Lower leg skin (tissue), 4 donors: ENCODE results near the gene TCF7L2. TPM values are rescaled to one million over a fixed set of nuclear protein-coding genes. Genes with fewer than 3 reads are reported as not detected.

ENCODE experiments used
- DNase-seq, 2 donors: peaks; one replicate each; pipeline ENCODE4 v3.0.0-alpha.2; 2019; ENCODE audit warnings: low spot score in 2 of 2
- H3K4me3 ChIP-seq: fragments of 200-600 bp; sonication (generic); 2 replicates; pipeline ENCODE4 v1.5.1; 2017; ENCODE audit warnings: mild to moderate bottlenecking, low read depth; ENCODE audit not compliant: poor library complexity, severe bottlenecking
- CTCF ChIP-seq, 3 donors: fragments of 450-650 bp; IDR thresholded peaks; one replicate each; pipeline ENCODE4 v1.5.1; 2016; ENCODE audit warnings: antibody characterized with exemption in 3 of 3, mild to moderate bottlenecking in 3 of 3, moderate library complexity in 2 of 3
- POLR2A ChIP-seq, 2 donors: fragments of 450-650 bp; IDR thresholded peaks; one replicate each; pipeline ENCODE4 v1.6.1; 2016 to 2017; ENCODE audit warnings: antibody characterized with exemption in 2 of 2, mild to moderate bottlenecking in 1 of 2, moderate library complexity in 1 of 2
- WGBS, 2 donors: methylation state at CpG; one replicate each; pipeline ENCODE4 v1.1.5; 2018; 5-methylcytosine and 5-hydroxymethylcytosine counted together
- intact Hi-C: fragments of 100-400 bp; cut with DNase I; formaldehyde crosslinking; loops from one replicate; pipeline ENCODE4 v1.15.0; 2023; ENCODE audit warnings: low total_unique reads
- total RNA-seq, 4 donors: library from RNA; depleted of rRNA; stranded (reverse); fragments of >200 nt; gene quantifications; one replicate each; pipeline ENCODE4 v1.1.0, GENCODE V29; 2016

Gene TCF7L2
- total RNA-seq, 4 donors from 2014 or later = 5.6 to 23.1 (median 16.2) TPM

GRCh38 chr10:113093188-113094113 lies 143.4 kb downstream of the TCF7L2 start:
- TF ChIP-seq CTCF (IDR thresholded peaks at IDR 0.05) (no peak), POLR2A (IDR thresholded peaks at IDR 0.05) (no peak)
- intact Hi-C loops = no loop called here
- WGBS, 2 donors = 68% methylated on average over 10 of the region's 10 CpGs
- no peak overlapping the region for H3K4me3 ChIP-seq
- peak in 1 of 2 donors; percentile 28 for DNase-seq

- intact Hi-C loops = no loop called here
- no peak for DNase-seq
- TF ChIP-seq POLR2A (IDR thresholded peaks at IDR 0.05) = no peak
- no peak overlapping the region for H3K4me3 ChIP-seq
- 70% methylated on average over 3 of the region's 3 CpGs for WGBS, 2 donors
Measured at GRCh38 chr10:113094114-113094486, 144.1 kb downstream of the TCF7L2 start.

GRCh38 chr10:113095419-113096127 lies 145.5 kb downstream of the TCF7L2 start:
- WGBS, 2 donors = 83 to 86% methylated on average over 15 of the region's 15 CpGs
- TF ChIP-seq POLR2A (IDR thresholded peaks at IDR 0.05) (no peak), CTCF (IDR thresholded peaks at IDR 0.05) (no peak)
- H3K4me3 ChIP-seq = no peak overlapping the region
- intact Hi-C loops = no loop called here
- DNase-seq = peak in 1 of 2 donors; percentile 36

GRCh38 chr10:113096128-113096996 lies 146.3 kb downstream of the TCF7L2 start:
- 61 to 74% methylated on average over 11 of the region's 11 CpGs for WGBS, 2 donors
- TF ChIP-seq POLR2A (IDR thresholded peaks at IDR 0.05) (no peak), CTCF (IDR thresholded peaks at IDR 0.05) (no peak)
- intact Hi-C loops = no loop called here
- peak in 1 of 2 donors; percentile 28 for DNase-seq
- no peak overlapping the region for H3K4me3 ChIP-seq

GRCh38 chr10:113097036-113097435 lies 147.0 kb downstream of the TCF7L2 start:
- no peak for DNase-seq
- no peak overlapping the region for H3K4me3 ChIP-seq
- 67 to 87% methylated on average over 6 of the region's 6 CpGs for WGBS, 2 donors
- TF ChIP-seq POLR2A (IDR thresholded peaks at IDR 0.05) = no peak
- TF ChIP-seq CTCF (IDR thresholded peaks at IDR 0.05) = no peak
- intact Hi-C loops = no loop called here
